HepG2 (cell line): Measurements from ENCODE around the gene LILRB4. TPM values are rescaled to one million over a fixed set of nuclear protein-coding genes. Genes with fewer than 3 reads are reported as not detected.
"Not testable (repeated sequence)": the region's sequence is repeated elsewhere in the genome, so short reads cannot be mapped to it uniquely, and the experiment has no call there.

ENCODE experiments used
- ATAC-seq: fragments of 200-7000 bp; cut with Tn5 transposase; 3 replicates; pipeline ENCODE4 v1.9.1; 2020; ENCODE audit warnings: mild to moderate bottlenecking, moderate library complexity
- BruUV-seq: library from RNA; stranded (reverse); fragments of 400-500 nt; replicated peaks from 2 replicates; lab custom pipeline; 2021; lab: Mats Ljungman, UMichigan
- CTCF ChIA-PET: fragments of 300-600 bp; formaldehyde crosslinking; extraction: SDS; loops from one replicate; lab custom pipeline; 2021; ENCODE audit warnings: low total read pairs, inconsistent platforms, low intra/inter-chr PET ratio; lab: Yijun Ruan, JAX
- POLR2A ChIA-PET: fragments of 350-600 bp; sonication (Branson Sonifier 250); formaldehyde crosslinking; loops from one replicate; lab custom pipeline; 2020; ENCODE audit warnings: antibody characterized with exemption, inconsistent platforms; lab: Yijun Ruan, JAX
- DNase-seq: peaks from one replicate; pipeline ENCODE4 v3.0.0-alpha.2; 2015; ENCODE audit warnings: low spot score
- FAIRE-seq: peaks from 3 replicates; lab custom pipeline; 2011; peaks lifted over from hg19 to GRCh38; lab: Jason Lieb, UNC
- H2AFZ ChIP-seq: one replicate; pipeline ENCODE4 v1.6.1; 2011; ENCODE audit warnings: low read length, inconsistent platforms
- H3K27ac ChIP-seq: fragments of 300-600 bp; 3 replicates; pipeline ENCODE4 v1.8.0; 2011; ENCODE audit warnings: mixed run types, mild to moderate bottlenecking, mixed read lengths, low read length, inconsistent platforms; ENCODE audit not compliant: insufficient read depth; ENCODE audit errors: extremely low read length
- H3K27me3 ChIP-seq, 2 experiments: fragments of 200-600 bp in 1 of 2; 2 replicates in 1 of 2; 3 replicates in 1 of 2; pipeline versions ENCODE4 v1.6.0 to v1.8.0; 2011; ENCODE audit warnings: low read length in 2 of 2, mild to moderate bottlenecking in 2 of 2, moderate library complexity in 2 of 2, inconsistent platforms in 1 of 2; ENCODE audit not compliant: insufficient read depth in 2 of 2, control insufficient read depth in 1 of 2
- H3K36me3 ChIP-seq, 2 experiments: fragments of 200-600 bp in 1 of 2; replicated peaks in 1 of 2; 2 replicates in 1 of 2; 3 replicates in 1 of 2; pipeline versions ENCODE4 v1.5.1 to v1.8.0; 2011; ENCODE audit warnings: low read length in 2 of 2, inconsistent platforms in 1 of 2; ENCODE audit not compliant: insufficient read depth in 2 of 2, control insufficient read depth in 1 of 2
- H3K4me1 ChIP-seq: 2 replicates; pipeline ENCODE4 v1.5.1; 2012; ENCODE audit warnings: low read length, inconsistent platforms; ENCODE audit not compliant: insufficient read depth
- H3K4me2 ChIP-seq: 2 replicates; pipeline ENCODE4 v1.6.0; 2011; ENCODE audit warnings: low read depth, low read length, inconsistent platforms
- H3K4me3 ChIP-seq, 3 experiments: fragments of 200-600 bp in 1 of 3; sonication (generic), shearing (Covaris generic) in 1 of 3; replicated peaks in 1 of 3; 2 replicates each; pipeline ENCODE4 v1.5.1; 2011 to 2016; ENCODE audit warnings: low read length in 3 of 3, inconsistent platforms in 2 of 3, low read depth in 2 of 3, mild to moderate bottlenecking in 2 of 3, control low read depth in 1 of 3, mixed read lengths in 1 of 3; ENCODE audit not compliant: insufficient read depth in 1 of 3
- H3K79me2 ChIP-seq: one replicate; pipeline ENCODE4 v1.6.1; 2011; ENCODE audit warnings: low read length, inconsistent platforms; ENCODE audit not compliant: insufficient read depth
- H3K9ac ChIP-seq: 2 replicates; pipeline ENCODE4 v1.6.0; 2011; ENCODE audit warnings: mild to moderate bottlenecking, low read depth, low read length, inconsistent platforms; ENCODE audit not compliant: insufficient read depth
- H3K9me3 ChIP-seq: 2 replicates; pipeline ENCODE4 v1.5.1; 2012; ENCODE audit warnings: mild to moderate bottlenecking, low read length
- H4K20me1 ChIP-seq: 2 replicates; pipeline ENCODE4 v1.6.0; 2011; ENCODE audit warnings: inconsistent platforms, mild to moderate bottlenecking, low read length, moderate library complexity; ENCODE audit not compliant: insufficient read depth
- ATF1 ChIP-seq: IDR thresholded peaks from 2 replicates; pipeline ENCODE4 v1.6.1; 2016; ENCODE audit warnings: mild to moderate bottlenecking, control low read depth
- SRSF1 ChIP-seq: fragments of 200-400 bp; formaldehyde crosslinking; optimal IDR thresholded peaks from 2 replicates; pipeline ENCODE3; 2017; ENCODE audit warnings: mild to moderate bottlenecking, low read depth, low read length, moderate library complexity
- ZNF230 ChIP-seq: sonication (generic); formaldehyde crosslinking; IDR thresholded peaks from 2 replicates; pipeline ENCODE4 v1.4.0; 2020; ENCODE audit warnings: mild to moderate bottlenecking, missing genetic modification reagents
- ZNF563 ChIP-seq: sonication (generic); formaldehyde crosslinking; IDR thresholded peaks from 2 replicates; pipeline ENCODE4 v1.8.0; 2022; ENCODE audit warnings: mild to moderate bottlenecking, moderate library complexity, missing genetic modification reagents
- WGBS: methylation state at CpG from one replicate; pipeline ENCODE4 v1.1.6; 2017; ENCODE audit warnings: low lambda C conversion rate; 5-methylcytosine and 5-hydroxymethylcytosine counted together
- in situ Hi-C: cut with HindIII; loops from 2 replicates; pipeline ENCODE4 v1.10.0; 2017; ENCODE audit warnings: low pct_unique_long_range_greater_than_20kb; ENCODE audit not compliant: extremely low pct_ligation_motif_present
- intact Hi-C: fragments of 100-400 bp; cut with micrococcal nuclease; formaldehyde crosslinking; loops from one replicate; pipeline ENCODE4 v1.10.0; 2022; ENCODE audit not compliant: unreplicated experiment
- microRNA-seq: library from miRNA; unstranded; fragments of <30 nt; microRNA quantifications from one replicate; pipeline ENCODE4, GENCODE V29; 2020
- polyA plus RNA-seq, 8 experiments: library from polyadenylated mRNA; depleted of rRNA in 3 of 8; stranded (reverse) in 7 of 8; unstranded in 1 of 8; fragments of >200 nt; fragmentation: Illumina TruSeq in 4 of 8; extraction: Trizol in 4 of 8; gene quantifications; 2 replicates each; pipeline versions ENCODE4 v1.2.1 to v1.2.3, GENCODE V29; 2011 to 2016; ENCODE audit warnings: low read depth in 4 of 8, missing spikeins in 1 of 8, mixed read lengths in 1 of 8; ENCODE audit not compliant: insufficient read depth in 1 of 8
- small RNA-seq, 3 experiments: library from RNA; depleted of rRNA; stranded (forward); fragments of <200 nt; gene quantifications; one replicate each; pipeline ENCODE3, GENCODE V24; 2012; ENCODE audit warnings: low read depth in 2 of 3, low replicate concordance in 1 of 3; ENCODE audit not compliant: insufficient read length in 3 of 3, insufficient read depth in 2 of 3
- total RNA-seq, 5 experiments: library from RNA; depleted of rRNA; stranded (reverse); fragments of >200 nt; fragmentation: Illumina TruSeq; extraction: Trizol; gene quantifications; 2 replicates each; pipeline ENCODE4 v1.2.3, GENCODE V29; 2016; ENCODE audit warnings: low read depth in 1 of 5
- TF ChIP-seq, protein P1 (sequence below): sonication (generic); formaldehyde crosslinking; IDR thresholded peaks from 2 replicates; pipeline ENCODE4 v1.8.1; 2022; ENCODE audit warnings: low read depth, mild to moderate bottlenecking, missing genetic modification reagents

LILRB4 gene
- total and polyA plus RNA-seq, 2 of the 13 experiments (the other 11 are each of a cell fraction or from before 2014, with no cell fraction given), result not detected

DNA sequence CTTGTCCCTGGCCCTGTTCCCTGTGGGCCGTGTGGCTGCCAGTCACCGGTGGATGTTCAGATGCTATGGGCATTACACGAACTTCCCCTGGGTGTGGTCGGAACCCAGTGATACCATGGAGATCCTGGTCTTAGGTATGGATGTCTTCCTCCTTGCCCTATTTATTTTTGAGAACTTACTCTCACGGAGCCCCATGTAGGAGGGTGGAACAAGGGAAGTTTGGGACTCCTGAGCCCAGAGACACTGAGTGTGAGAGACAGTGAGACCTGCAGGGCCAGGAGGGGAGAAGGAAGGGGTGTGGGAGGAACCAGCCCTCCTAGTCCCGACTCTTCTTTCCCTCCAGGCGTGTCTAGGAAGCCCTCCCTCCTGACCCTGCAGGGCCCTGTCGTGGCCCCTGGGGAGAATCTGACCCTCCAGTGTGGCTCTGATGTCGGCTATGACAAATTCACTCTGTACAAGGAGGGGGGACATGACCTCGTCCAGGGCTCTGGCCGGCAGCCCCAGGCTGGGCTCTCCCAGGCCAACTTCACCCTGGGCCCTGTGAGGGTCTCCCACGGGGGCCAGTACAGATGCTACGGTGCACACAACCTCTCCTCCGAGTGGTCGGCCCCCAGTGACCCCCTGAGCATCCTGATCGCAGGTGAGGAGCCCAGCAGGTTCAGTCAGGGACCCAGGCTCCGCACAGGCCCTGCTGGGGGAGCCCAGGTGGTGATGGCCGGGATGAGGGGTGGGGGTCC lies 46.6 kb downstream of the LILRB4 start:
- WGBS, result 2% methylated on average over 12 of the region's 18 CpGs
- CTCF ChIA-PET, result no interaction called here
- H3K79me2 ChIP-seq, result no peaks in the 10 kb centered on the region
- H3K9ac ChIP-seq, result no peak overlapping the region
- no peak for ATAC-seq
- no peaks in the 10 kb centered on the region for H3K27me3 ChIP-seq
- no TSS peak for BruUV-seq
- POLR2A ChIA-PET, result no interaction called here
- no peak overlapping the region for H3K4me2 ChIP-seq
- no peaks in the 10 kb centered on the region for H4K20me1 ChIP-seq
- TF ChIP-seq ZNF230 (no peak), ZNF563 (CRISPR knock-in tag) (no peak), ATF1 (CRISPR knock-in tag) (no peak), SRSF1 (no peak)
- TF ChIP-seq, protein P1, sequence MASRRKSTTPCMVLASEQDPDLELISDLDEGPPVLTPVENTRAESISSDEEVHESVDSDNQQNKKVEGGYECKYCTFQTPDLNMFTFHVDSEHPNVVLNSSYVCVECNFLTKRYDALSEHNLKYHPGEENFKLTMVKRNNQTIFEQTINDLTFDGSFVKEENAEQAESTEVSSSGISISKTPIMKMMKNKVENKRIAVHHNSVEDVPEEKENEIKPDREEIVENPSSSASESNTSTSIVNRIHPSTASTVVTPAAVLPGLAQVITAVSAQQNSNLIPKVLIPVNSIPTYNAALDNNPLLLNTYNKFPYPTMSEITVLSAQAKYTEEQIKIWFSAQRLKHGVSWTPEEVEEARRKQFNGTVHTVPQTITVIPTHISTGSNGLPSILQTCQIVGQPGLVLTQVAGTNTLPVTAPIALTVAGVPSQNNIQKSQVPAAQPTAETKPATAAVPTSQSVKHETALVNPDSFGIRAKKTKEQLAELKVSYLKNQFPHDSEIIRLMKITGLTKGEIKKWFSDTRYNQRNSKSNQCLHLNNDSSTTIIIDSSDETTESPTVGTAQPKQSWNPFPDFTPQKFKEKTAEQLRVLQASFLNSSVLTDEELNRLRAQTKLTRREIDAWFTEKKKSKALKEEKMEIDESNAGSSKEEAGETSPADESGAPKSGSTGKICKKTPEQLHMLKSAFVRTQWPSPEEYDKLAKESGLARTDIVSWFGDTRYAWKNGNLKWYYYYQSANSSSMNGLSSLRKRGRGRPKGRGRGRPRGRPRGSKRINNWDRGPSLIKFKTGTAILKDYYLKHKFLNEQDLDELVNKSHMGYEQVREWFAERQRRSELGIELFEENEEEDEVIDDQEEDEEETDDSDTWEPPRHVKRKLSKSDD (CRISPR knock-in tag), result no peak
- no peak for FAIRE-seq
- in situ Hi-C loops (no loop called here), intact Hi-C loops (no loop called here)
- H3K36me3 ChIP-seq, result no peaks in the 10 kb centered on the region
- H3K9me3 ChIP-seq, result no peaks in the 10 kb centered on the region
- H3K27ac ChIP-seq, result no peak overlapping the region
- H3K4me3 ChIP-seq, result no peak overlapping the region
- no peaks in the 10 kb centered on the region for H3K4me1 ChIP-seq
- no peak overlapping the region for H2AFZ ChIP-seq
- no peak for DNase-seq

DNA sequence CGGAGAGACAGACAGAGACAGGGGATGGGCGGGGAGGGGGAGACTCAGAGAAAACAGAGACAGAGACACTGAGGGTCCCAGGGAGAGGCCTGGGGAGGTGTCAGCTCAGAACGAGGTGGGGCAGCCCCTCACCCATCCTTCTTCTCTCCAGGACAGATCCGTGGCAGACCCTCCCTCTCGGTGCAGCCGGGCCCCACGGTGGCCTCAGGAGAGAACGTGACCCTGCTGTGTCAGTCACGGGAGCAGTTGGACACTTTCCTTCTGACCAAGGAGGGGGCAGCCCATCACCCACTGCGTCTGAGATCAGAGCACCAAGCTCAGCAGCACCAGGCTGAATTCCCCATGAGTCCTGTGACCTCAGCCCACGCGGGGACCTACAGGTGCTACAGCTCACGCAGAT lies 47.2 kb downstream of the LILRB4 start:
- H2AFZ ChIP-seq, H3K36me3 ChIP-seq, H3K9ac ChIP-seq, ATAC-seq, H3K4me2 ChIP-seq, H3K9me3 ChIP-seq, H3K4me1 ChIP-seq, H3K79me2 ChIP-seq, intact Hi-C loops, FAIRE-seq, CTCF ChIA-PET, POLR2A ChIA-PET, H3K27me3 ChIP-seq, H3K4me3 ChIP-seq, DNase-seq, H4K20me1 ChIP-seq, H3K27ac ChIP-seq, BruUV-seq, in situ Hi-C loops: not testable (repeated sequence)
- WGBS, result 0% methylated on average over 1 of the region's 13 CpGs

Small RNA genes within 50 kb of the gene (microRNA-seq; reads per million reads assigned to microRNA genes)
- not detected for gene MIR8061

Small RNA genes within 50 kb of the gene (small RNA-seq; reads per million reads assigned to genes)
- gene AC245036.3 (0 reads per million in 3 experiments), gene AC245128.2 (0 reads per million in 3 experiments), gene MIR8061 (0 reads per million in 3 experiments)

Other genes with a start within 250 kb of the LILRB4 start
- 10.6 and 19.9 TPM in 2 replicates for gene TTYH1, start 247.5 kb upstream of the LILRB4 start, total RNA-seq (2016; rRNA removed; fragmentation: Illumina TruSeq; extraction: Trizol)
- gene TTYH1, start 247.5 kb upstream of the LILRB4 start, polyA plus RNA-seq (2011; rRNA removed), result 6.9 and 8.9 TPM in 2 replicates
- gene LENG8, start 213.8 kb upstream of the LILRB4 start, total RNA-seq (2016; rRNA removed; fragmentation: Illumina TruSeq; extraction: Trizol), result 5.8 and 14.3 TPM in 2 replicates
- 38.3 and 41.9 TPM in 2 replicates for gene LENG8, start 213.8 kb upstream of the LILRB4 start, polyA plus RNA-seq (2011; rRNA removed)
- gene LENG9, start 199.2 kb upstream of the LILRB4 start, total RNA-seq (2016; rRNA removed; fragmentation: Illumina TruSeq; extraction: Trizol), result 1.5 and 2.9 TPM in 2 replicates
- 0.75 and 1.2 TPM in 2 replicates for gene LENG9, start 199.2 kb upstream of the LILRB4 start, polyA plus RNA-seq (2011; rRNA removed)
- gene CDC42EP5, start 189.7 kb upstream of the LILRB4 start, total RNA-seq (2016; rRNA removed; fragmentation: Illumina TruSeq; extraction: Trizol), result 0.83 and 1.6 TPM in 2 replicates
- 0.34 and 0.41 TPM in 2 replicates for gene CDC42EP5, start 189.7 kb upstream of the LILRB4 start, polyA plus RNA-seq (2011; rRNA removed)
- 0.76 and 1.3 TPM in 2 replicates for gene LAIR2, start 160.2 kb upstream of the LILRB4 start, total RNA-seq (2016; rRNA removed; fragmentation: Illumina TruSeq; extraction: Trizol)
- 1.9 and 3.6 TPM in 2 replicates for gene LAIR2, start 160.2 kb upstream of the LILRB4 start, polyA plus RNA-seq (2011; rRNA removed)
- gene LILRA2, start 89.2 kb upstream of the LILRB4 start, total RNA-seq (2016; rRNA removed; fragmentation: Illumina TruSeq; extraction: Trizol), result not detected in 2 replicates
- gene LILRA2, start 89.2 kb upstream of the LILRB4 start, polyA plus RNA-seq (2011; rRNA removed), result 0.53 and 1.1 TPM in 2 replicates
- gene LILRA1, start 69.4 kb upstream of the LILRB4 start, total RNA-seq (2016; rRNA removed; fragmentation: Illumina TruSeq; extraction: Trizol), result not detected in 2 replicates
- not detected in 2 replicates for gene LILRA1, start 69.4 kb upstream of the LILRB4 start, polyA plus RNA-seq (2011; rRNA removed)
- gene LILRB1, start 32.5 kb upstream of the LILRB4 start, total RNA-seq (2016; rRNA removed; fragmentation: Illumina TruSeq; extraction: Trizol), result not detected in 2 replicates
- not detected in 2 replicates for gene LILRB1, start 32.5 kb upstream of the LILRB4 start, polyA plus RNA-seq (2011; rRNA removed)
- gene KIR3DL3, start 61.5 kb downstream of the LILRB4 start, total RNA-seq (2016; rRNA removed; fragmentation: Illumina TruSeq; extraction: Trizol), result not detected in 2 replicates
- not detected in 2 replicates for gene KIR3DL3, start 61.5 kb downstream of the LILRB4 start, polyA plus RNA-seq (2011; rRNA removed)
- not detected in 2 replicates for gene KIR2DL3, start 75.5 kb downstream of the LILRB4 start, total RNA-seq (2016; rRNA removed; fragmentation: Illumina TruSeq; extraction: Trizol)
- gene KIR2DL3, start 75.5 kb downstream of the LILRB4 start, polyA plus RNA-seq (2011; rRNA removed), result not detected in 2 replicates
- gene KIR2DL1, start 106.8 kb downstream of the LILRB4 start, total RNA-seq (2016; rRNA removed; fragmentation: Illumina TruSeq; extraction: Trizol), result not detected in 2 replicates
- not detected in 2 replicates for gene KIR2DL1, start 106.8 kb downstream of the LILRB4 start, polyA plus RNA-seq (2011; rRNA removed)
- not detected in 2 replicates for gene KIR2DL4, start 140.6 kb downstream of the LILRB4 start, total RNA-seq (2016; rRNA removed; fragmentation: Illumina TruSeq; extraction: Trizol)
- gene KIR2DL4, start 140.6 kb downstream of the LILRB4 start, polyA plus RNA-seq (2011; rRNA removed), result not detected in 2 replicates
- gene KIR3DL1, start 153.5 kb downstream of the LILRB4 start, total RNA-seq (2016; rRNA removed; fragmentation: Illumina TruSeq; extraction: Trizol), result not detected in 2 replicates
- gene KIR3DL1, start 153.5 kb downstream of the LILRB4 start, polyA plus RNA-seq (2011; rRNA removed), result not detected in 2 replicates
- not detected in 2 replicates for gene KIR2DS4, start 169.7 kb downstream of the LILRB4 start, total RNA-seq (2016; rRNA removed; fragmentation: Illumina TruSeq; extraction: Trizol)
- not detected in 2 replicates for gene KIR2DS4, start 169.7 kb downstream of the LILRB4 start, polyA plus RNA-seq (2011; rRNA removed)
- not detected in 2 replicates for gene KIR3DL2, start 187.5 kb downstream of the LILRB4 start, total RNA-seq (2016; rRNA removed; fragmentation: Illumina TruSeq; extraction: Trizol)
- gene KIR3DL2, start 187.5 kb downstream of the LILRB4 start, polyA plus RNA-seq (2011; rRNA removed), result not detected in 2 replicates
- gene FCAR, start 211.2 kb downstream of the LILRB4 start, total RNA-seq (2016; rRNA removed; fragmentation: Illumina TruSeq; extraction: Trizol), result not detected in 2 replicates
- not detected in 2 replicates for gene FCAR, start 211.2 kb downstream of the LILRB4 start, polyA plus RNA-seq (2011; rRNA removed)
- gene NCR1, start 243.2 kb downstream of the LILRB4 start, total RNA-seq (2016; rRNA removed; fragmentation: Illumina TruSeq; extraction: Trizol), result not detected in 2 replicates
- gene NCR1, start 243.2 kb downstream of the LILRB4 start, polyA plus RNA-seq (2011; rRNA removed), result not detected in 2 replicates